ENCODE measurements around the gene MCAM.

Gene MCAM

GRCh38 chr11:119336744-119337469, 20.0 kb upstream of the MCAM start:
- peaks cover 19% of the 10 kb centered on the region for H3K27me3 ChIP-seq (replicated peaks; ENCODE audit: insufficient read depth, low read length)
- H3K27ac ChIP-seq (ENCODE audit: low read length): no peak overlapping the region
- H3K36me3 ChIP-seq (replicated peaks; ENCODE audit: insufficient read depth, low read length): no peaks in the 10 kb centered on the region
- H3K9ac ChIP-seq (ENCODE audit: low read length): no peak overlapping the region
- H3K9me3 ChIP-seq (replicated peaks; ENCODE audit: insufficient read depth, low read length): no peaks in the 10 kb centered on the region
- H2AFZ ChIP-seq (ENCODE audit: low read length): no peak overlapping the region
- DNase-seq: no peak
- H3F3A ChIP-seq (ENCODE audit: insufficient read depth, low read length): no peaks in the 10 kb centered on the region
- TF ChIP-seq EZH2 (optimal IDR thresholded peaks at IDR 0.05; ENCODE audit: low read depth, low read length): no peak
- TF ChIP-seq, protein P1, sequence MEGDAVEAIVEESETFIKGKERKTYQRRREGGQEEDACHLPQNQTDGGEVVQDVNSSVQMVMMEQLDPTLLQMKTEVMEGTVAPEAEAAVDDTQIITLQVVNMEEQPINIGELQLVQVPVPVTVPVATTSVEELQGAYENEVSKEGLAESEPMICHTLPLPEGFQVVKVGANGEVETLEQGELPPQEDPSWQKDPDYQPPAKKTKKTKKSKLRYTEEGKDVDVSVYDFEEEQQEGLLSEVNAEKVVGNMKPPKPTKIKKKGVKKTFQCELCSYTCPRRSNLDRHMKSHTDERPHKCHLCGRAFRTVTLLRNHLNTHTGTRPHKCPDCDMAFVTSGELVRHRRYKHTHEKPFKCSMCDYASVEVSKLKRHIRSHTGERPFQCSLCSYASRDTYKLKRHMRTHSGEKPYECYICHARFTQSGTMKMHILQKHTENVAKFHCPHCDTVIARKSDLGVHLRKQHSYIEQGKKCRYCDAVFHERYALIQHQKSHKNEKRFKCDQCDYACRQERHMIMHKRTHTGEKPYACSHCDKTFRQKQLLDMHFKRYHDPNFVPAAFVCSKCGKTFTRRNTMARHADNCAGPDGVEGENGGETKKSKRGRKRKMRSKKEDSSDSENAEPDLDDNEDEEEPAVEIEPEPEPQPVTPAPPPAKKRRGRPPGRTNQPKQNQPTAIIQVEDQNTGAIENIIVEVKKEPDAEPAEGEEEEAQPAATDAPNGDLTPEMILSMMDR (IDR thresholded peaks at IDR 0.05; ENCODE audit: low read length): no peak
- TF ChIP-seq EZH2phosphoT487 (IDR thresholded peaks at IDR 0.05; ENCODE audit: low read length): no peak
- H4K20me1 ChIP-seq (ENCODE audit: insufficient read depth, low read length): no peaks in the 10 kb centered on the region
- H3K4me1 ChIP-seq (ENCODE audit: low read length): peaks cover 16% of the 10 kb centered on the region; the same call in 1 of the 2 replicates
- peaks cover 17% of the 10 kb centered on the region for H3K79me2 ChIP-seq (ENCODE audit: low read length)
- no peak overlapping the region for H3K4me2 ChIP-seq (ENCODE audit: low read depth, low read length)
- H3K4me3 ChIP-seq (ENCODE audit: low read length): no peak overlapping the region
- H3K9me2 ChIP-seq (replicated peaks; ENCODE audit: insufficient read depth, low read length): no peaks in the 10 kb centered on the region

- no peaks in the 10 kb centered on the region for H3K36me3 ChIP-seq (replicated peaks; ENCODE audit: insufficient read depth, low read length)
- DNase-seq: no peak
- no peak overlapping the region for H2AFZ ChIP-seq (ENCODE audit: low read length)
- H3F3A ChIP-seq (ENCODE audit: insufficient read depth, low read length): no peaks in the 10 kb centered on the region
- no peaks in the 10 kb centered on the region for H3K9me2 ChIP-seq (replicated peaks; ENCODE audit: insufficient read depth, low read length)
- H3K9ac ChIP-seq (ENCODE audit: low read length): no peak overlapping the region
- H4K20me1 ChIP-seq (ENCODE audit: insufficient read depth, low read length): no peaks in the 10 kb centered on the region
- no peak for TF ChIP-seq EZH2phosphoT487 (IDR thresholded peaks at IDR 0.05; ENCODE audit: low read length)
- TF ChIP-seq, protein P1 (IDR thresholded peaks at IDR 0.05; ENCODE audit: low read length): no peak
- no peak for TF ChIP-seq EZH2 (optimal IDR thresholded peaks at IDR 0.05; ENCODE audit: low read depth, low read length)
- peaks cover 9% of the 10 kb centered on the region for H3K27me3 ChIP-seq (replicated peaks; ENCODE audit: insufficient read depth, low read length)
- peaks cover 11% of the 10 kb centered on the region; the same call in 1 of the 2 replicates for H3K4me1 ChIP-seq (ENCODE audit: low read length)
- H3K27ac ChIP-seq (ENCODE audit: low read length): no peak overlapping the region
- no peak overlapping the region for H3K4me3 ChIP-seq (ENCODE audit: low read length)
- peaks cover 17% of the 10 kb centered on the region for H3K79me2 ChIP-seq (ENCODE audit: low read length)
- H3K4me2 ChIP-seq (ENCODE audit: low read depth, low read length): peak overlapping the region; percentile 98; the same call in 1 of the 2 replicates
- no peaks in the 10 kb centered on the region for H3K9me3 ChIP-seq (replicated peaks; ENCODE audit: insufficient read depth, low read length)
Observed at GRCh38 chr11:119335655-119336543, 19.0 kb upstream of the MCAM start.

GRCh38 chr11:119335091-119335654, 18.2 kb upstream of the MCAM start:
- no peaks in the 10 kb centered on the region for H4K20me1 ChIP-seq (ENCODE audit: insufficient read depth, low read length)
- H3K79me2 ChIP-seq (ENCODE audit: low read length): peaks cover 17% of the 10 kb centered on the region
- H3F3A ChIP-seq (ENCODE audit: insufficient read depth, low read length): no peaks in the 10 kb centered on the region
- H3K27me3 ChIP-seq (replicated peaks; ENCODE audit: insufficient read depth, low read length): peaks cover 8% of the 10 kb centered on the region
- no peaks in the 10 kb centered on the region for H3K9me2 ChIP-seq (replicated peaks; ENCODE audit: insufficient read depth, low read length)
- H3K36me3 ChIP-seq (replicated peaks; ENCODE audit: insufficient read depth, low read length): no peaks in the 10 kb centered on the region
- no peak overlapping the region for H2AFZ ChIP-seq (ENCODE audit: low read length)
- no peak for DNase-seq
- TF ChIP-seq, protein P1 (IDR thresholded peaks at IDR 0.05; ENCODE audit: low read length): no peak
- no peak for TF ChIP-seq EZH2phosphoT487 (IDR thresholded peaks at IDR 0.05; ENCODE audit: low read length)
- no peak for TF ChIP-seq EZH2 (optimal IDR thresholded peaks at IDR 0.05; ENCODE audit: low read depth, low read length)
- H3K4me1 ChIP-seq (ENCODE audit: low read length): peaks cover 11% of the 10 kb centered on the region; the same call in 1 of the 2 replicates
- H3K9ac ChIP-seq (ENCODE audit: low read length): peak overlapping the region; percentile 89
- peak overlapping the region; percentile 32; the same call in 1 of the 2 replicates for H3K27ac ChIP-seq (ENCODE audit: low read length)
- H3K4me3 ChIP-seq (ENCODE audit: low read length): peak overlapping the region; percentile 91
- H3K9me3 ChIP-seq (replicated peaks; ENCODE audit: insufficient read depth, low read length): no peaks in the 10 kb centered on the region
- H3K4me2 ChIP-seq (ENCODE audit: low read depth, low read length): peak overlapping the region; percentile 98

All from MM.1S (cell line).